HAP-1 (cell line): ENCODE data around the gene FAM171A1.
"Not testable (repeated sequence)": the region's sequence is repeated elsewhere in the genome, so short reads cannot be mapped to it uniquely, and the experiment has no call there.

Experiments used
- DNase-seq, 2 experiments: peaks; one replicate each; pipeline ENCODE4 v3.0.0-alpha.2; 2016 to 2020; ENCODE audit warnings: low spot score in 2 of 2
- H3K27me3 ChIP-seq: fragments of 250-450 bp; sonication (Bioruptor Pico); 2 replicates; pipeline ENCODE4 v1.5.1; 2020; ENCODE audit warnings: low read depth, mild to moderate bottlenecking, moderate library complexity
- H3K36me3 ChIP-seq: fragments of 250-450 bp; sonication (Bioruptor Pico); replicated peaks from 2 replicates; pipeline ENCODE4 v1.5.1; 2020; ENCODE audit warnings: mild to moderate bottlenecking
- H3K4me1 ChIP-seq: fragments of 250-450 bp; sonication (Bioruptor Pico); 2 replicates; pipeline ENCODE4 v1.5.1; 2020; ENCODE audit warnings: mild to moderate bottlenecking
- H3K4me3 ChIP-seq: fragments of 250-450 bp; sonication (Bioruptor Pico); 2 replicates; pipeline ENCODE4 v1.5.1; 2020; ENCODE audit warnings: mild to moderate bottlenecking, moderate library complexity
- H3K9me3 ChIP-seq: fragments of 250-450 bp; sonication (Bioruptor Pico); 2 replicates; pipeline ENCODE4 v1.5.1; 2020; ENCODE audit warnings: mild to moderate bottlenecking, moderate library complexity
- in situ Hi-C: fragments of 300-500 bp; cut with MboI; formaldehyde crosslinking; loops from 3 replicates; pipeline ENCODE4 v1.14.3; 2020; ENCODE audit warnings: low sequenced_read_pairs, inconsistent platforms, mixed read lengths

Gene FAM171A1

DNA sequence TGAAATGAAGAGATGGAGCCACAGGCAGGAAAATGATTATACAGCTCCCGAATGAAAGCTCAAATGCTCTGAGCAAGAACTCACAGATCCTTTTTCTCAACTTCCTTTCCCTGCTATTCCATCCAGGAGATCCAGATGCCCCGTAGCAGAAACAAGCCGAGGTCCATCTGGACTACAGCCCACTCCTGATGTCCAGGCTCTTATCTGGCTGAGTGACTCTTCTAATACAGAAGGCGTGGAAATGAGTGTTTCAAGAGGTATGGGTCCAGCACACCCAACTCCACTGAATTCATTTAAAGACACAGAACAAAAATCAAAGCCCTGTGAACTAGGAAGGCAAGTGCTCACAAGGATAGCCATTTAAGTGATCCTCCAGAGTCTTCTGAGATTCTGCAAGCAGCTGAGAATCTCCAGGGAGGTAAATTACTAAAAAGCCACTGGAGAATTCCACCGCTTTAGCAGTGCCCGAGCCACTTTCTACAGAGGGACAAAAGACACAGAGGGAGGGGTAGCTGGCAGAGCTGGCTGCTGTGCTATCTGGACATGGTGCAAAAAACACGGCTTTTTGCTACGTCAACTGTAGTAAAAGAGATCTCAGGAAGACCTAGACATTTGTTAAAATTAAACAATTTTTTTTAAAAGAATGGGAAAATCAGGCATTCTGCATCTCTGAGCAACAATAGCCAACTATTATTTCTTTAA, 24.5 kb downstream of the FAM171A1 start:
- in situ Hi-C loops: no loop called here
- H3K4me3 ChIP-seq: no peak overlapping the region
- no peaks in the 10 kb centered on the region for H3K36me3 ChIP-seq
- DNase-seq: peak in 1 of 2 experiments; percentile 64
- no peaks in the 10 kb centered on the region for H3K9me3 ChIP-seq
- no peaks in the 10 kb centered on the region for H3K27me3 ChIP-seq
- H3K4me1 ChIP-seq: peaks cover 28% of the 10 kb centered on the region

DNA sequence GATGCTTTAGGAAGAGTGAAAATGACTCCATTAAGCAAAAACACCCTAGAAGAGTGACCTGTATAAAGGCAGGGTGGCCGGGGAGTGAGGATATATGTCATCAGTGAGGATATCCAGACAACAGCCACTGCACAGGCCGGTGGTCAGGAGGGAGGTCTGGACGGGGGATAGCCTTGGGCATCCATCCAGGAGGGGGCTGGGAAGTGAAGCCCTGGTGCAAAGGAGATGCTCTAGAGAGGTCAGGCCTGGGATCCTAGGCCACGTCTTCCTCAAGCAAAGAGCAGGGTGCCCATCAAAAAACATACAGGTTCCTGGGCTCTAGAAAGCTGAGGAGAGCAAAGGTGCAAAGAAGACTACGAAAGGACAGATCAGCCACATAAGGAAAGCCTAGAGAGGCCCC, 25.6 kb downstream of the FAM171A1 start:
- no peaks in the 10 kb centered on the region for H3K9me3 ChIP-seq
- H3K4me3 ChIP-seq: no peak overlapping the region
- no peak for DNase-seq
- H3K4me1 ChIP-seq: peaks cover 28% of the 10 kb centered on the region
- no peaks in the 10 kb centered on the region for H3K36me3 ChIP-seq
- no peaks in the 10 kb centered on the region for H3K27me3 ChIP-seq
- in situ Hi-C loops: no loop called here

DNA sequence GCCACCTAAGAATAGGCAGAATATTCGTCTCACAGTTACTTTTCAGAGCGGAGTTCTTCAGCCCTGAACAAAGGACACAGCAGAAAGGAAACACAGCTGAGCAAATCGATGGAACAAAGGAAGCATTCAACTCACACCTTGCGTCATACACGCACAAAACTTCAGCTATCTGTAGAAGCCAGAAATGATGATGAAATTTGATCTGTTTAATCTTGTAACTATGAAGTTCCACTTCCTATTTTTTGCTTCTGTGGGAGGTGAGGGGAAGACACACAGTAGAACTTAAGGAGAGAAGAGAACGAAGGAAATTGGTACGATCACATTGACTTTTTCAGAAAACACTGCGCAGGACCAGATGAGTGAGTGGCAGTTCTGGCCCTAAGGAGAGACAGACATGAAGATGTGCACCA, 26.2 kb downstream of the FAM171A1 start:
- Histone ChIP-seq H3K9me3 (no peaks in the 10 kb centered on the region), H3K4me3 (no peak overlapping the region), H3K4me1 (peaks cover 28% of the 10 kb centered on the region), H3K36me3 (no peaks in the 10 kb centered on the region), H3K27me3 (no peaks in the 10 kb centered on the region)
- peak; percentile 69 to 94 for DNase-seq
- in situ Hi-C loops: no loop called here

DNA sequence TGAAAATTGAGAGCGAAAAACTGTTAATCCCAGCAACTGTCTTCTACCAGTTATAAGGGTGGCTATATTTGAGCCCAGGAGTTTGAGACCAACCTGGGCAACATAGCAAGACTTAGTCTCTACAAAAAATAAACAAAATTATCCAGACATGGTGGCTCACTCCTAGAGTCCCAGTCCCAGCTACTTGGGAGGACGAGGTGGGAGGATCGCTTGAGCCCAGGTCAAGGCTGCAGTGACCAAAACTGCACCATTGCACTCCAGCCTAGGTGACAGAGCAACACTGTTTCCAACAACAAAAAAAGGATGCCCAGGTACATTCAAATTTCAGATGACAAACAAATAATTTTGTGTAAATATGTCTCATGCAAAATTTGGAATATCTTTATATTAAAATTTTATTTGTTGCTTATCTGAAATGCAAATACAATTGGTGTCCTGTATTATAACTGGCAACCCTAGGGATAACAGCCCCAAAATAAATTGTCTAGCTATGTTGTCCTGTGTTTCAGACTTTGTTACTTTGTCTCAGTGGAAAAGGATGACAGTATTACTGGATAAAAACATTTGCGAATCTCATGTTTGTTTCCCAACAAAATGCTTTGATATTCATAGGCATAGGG, 26.7 kb downstream of the FAM171A1 start:
- Histone ChIP-seq H3K27me3 (no peaks in the 10 kb centered on the region), H3K4me1 (peaks cover 28% of the 10 kb centered on the region), H3K36me3 (no peaks in the 10 kb centered on the region), H3K4me3 (no peak overlapping the region), H3K9me3 (no peaks in the 10 kb centered on the region)
- in situ Hi-C loops: no loop called here
- no peak for DNase-seq

DNA sequence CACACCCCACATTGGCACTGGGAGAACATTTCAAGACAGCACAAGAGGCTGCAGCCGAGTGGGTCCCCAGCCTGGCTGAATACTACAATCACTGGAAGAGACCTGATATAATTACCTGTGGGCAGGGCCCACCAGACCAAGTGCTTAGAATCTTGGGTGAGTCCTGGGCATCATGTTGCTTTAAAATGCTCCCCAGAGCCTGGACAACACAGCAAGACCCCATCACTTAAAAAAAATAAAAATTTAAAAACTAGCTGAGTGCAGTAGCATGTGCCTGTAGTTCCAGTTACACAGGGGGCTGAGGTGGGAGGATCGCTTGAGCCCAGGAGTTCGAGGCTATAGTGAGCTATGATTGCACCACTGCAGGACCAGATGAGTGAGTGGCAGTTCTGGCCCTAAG, 28.1 kb downstream of the FAM171A1 start:
- Histone ChIP-seq H3K9me3 (no peaks in the 10 kb centered on the region), H3K36me3 (no peaks in the 10 kb centered on the region), H3K4me3 (no peak overlapping the region), H3K27me3 (no peaks in the 10 kb centered on the region), H3K4me1 (peaks cover 28% of the 10 kb centered on the region)
- in situ Hi-C loops: no loop called here
- DNase-seq: no peak

DNA sequence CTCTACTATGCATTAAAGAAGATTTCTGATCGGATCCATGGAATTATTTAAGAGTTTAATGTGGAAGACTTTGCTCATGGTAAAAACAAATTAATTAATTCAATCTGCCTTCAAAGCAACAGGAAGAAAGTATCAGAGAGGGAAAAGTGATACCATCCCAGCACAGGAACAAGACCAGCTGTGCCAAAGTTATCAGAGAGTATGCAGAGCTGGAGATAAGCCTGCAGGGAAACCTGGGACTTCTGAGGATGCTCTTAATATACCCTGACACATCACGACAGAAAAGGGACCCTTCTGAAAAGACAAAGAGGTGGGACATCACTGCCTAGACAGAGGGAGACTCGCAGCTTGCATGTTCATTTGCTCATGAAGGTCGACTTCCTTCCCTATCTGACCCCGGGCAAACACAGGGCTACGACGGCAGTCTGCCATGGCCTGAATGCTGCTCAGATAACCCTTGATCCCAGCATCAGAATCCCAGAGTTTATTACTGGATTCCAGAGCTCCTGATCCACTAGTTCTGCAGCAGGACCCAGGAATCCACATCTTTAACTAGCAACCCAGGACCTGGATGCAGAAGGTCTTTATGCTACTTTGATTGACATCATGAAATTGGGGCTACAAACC, 29.5 kb downstream of the FAM171A1 start:
- Histone ChIP-seq H3K9me3 (no peaks in the 10 kb centered on the region), H3K36me3 (no peaks in the 10 kb centered on the region), H3K4me3 (no peak overlapping the region), H3K27me3 (no peaks in the 10 kb centered on the region), H3K4me1 (peaks cover 19% of the 10 kb centered on the region)
- no peak for DNase-seq
- in situ Hi-C loops: no loop called here

DNA sequence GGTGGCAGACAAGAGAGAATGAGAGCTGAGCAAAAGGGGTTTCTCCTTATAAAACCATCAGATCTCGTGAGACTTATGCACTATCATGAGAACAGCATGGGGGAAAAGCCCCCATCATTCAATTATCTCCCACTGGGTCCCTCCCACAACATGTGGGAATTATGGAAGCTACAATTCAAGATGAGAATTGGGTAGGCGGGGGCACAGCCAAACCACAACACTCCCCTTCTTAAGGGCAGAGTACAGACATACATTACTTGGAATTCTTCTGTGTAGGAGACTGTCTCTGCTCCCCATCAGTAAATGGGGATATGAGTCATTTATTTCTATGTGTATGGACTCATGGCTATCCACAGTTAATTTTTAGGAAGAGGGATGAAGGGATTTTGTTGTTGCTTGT, 31.2 kb downstream of the FAM171A1 start:
- H3K4me1 ChIP-seq: peaks cover 4% of the 10 kb centered on the region
- in situ Hi-C loops: no loop called here

DNA sequence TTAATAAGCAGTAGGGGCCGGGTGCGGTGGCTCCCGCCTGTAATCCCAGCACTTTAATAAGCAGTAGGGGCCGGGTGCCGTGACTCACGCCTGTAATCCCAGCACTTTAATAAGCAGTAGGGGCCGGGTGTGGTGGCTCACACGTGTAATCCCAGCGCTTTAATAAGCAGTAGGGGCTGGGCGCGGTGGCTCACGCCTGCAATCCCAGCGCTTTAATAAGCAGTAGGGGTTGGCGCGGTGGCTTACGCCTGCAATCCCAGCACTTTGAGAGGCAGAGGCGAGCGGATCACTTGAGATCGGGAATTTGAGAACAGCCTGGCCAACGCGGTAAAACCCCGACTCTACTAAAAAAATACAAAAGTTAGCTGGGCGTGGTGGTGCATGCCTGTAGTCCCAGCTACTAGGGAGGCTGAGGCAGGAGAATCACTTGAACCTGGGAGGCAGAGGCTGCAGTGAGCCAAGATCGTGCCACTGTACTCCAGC, 33.6 kb downstream of the FAM171A1 start:
- H3K9me3 ChIP-seq, H3K4me3 ChIP-seq, H3K4me1 ChIP-seq, H3K36me3 ChIP-seq, DNase-seq, in situ Hi-C loops, H3K27me3 ChIP-seq: not testable (repeated sequence)

More for the DNA sequence above, 31.2 kb downstream of the FAM171A1 start:
- Histone ChIP-seq H3K9me3 (no peaks in the 10 kb centered on the region), H3K36me3 (no peaks in the 10 kb centered on the region), H3K4me3 (no peak overlapping the region), H3K27me3 (no peaks in the 10 kb centered on the region)
- no peak for DNase-seq

DNA sequence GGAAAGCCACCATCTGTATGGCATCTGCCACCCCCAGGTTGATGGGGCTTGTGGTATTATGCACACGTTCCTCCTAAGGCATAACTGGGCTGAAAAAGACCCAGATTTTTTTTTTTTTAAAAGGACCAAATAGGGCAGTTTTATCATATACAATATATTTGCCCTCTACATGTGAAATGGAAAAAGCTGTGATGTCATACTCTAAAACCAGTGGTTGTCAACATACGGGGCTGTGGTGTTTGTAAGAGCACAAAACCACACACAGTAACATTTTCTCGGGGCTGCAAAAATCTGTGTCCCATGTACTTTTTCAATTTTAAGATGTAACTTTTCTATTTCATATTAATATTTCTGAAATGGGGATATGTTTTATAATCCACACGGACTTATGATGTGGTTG, 34.9 kb downstream of the FAM171A1 start:
- no peak for DNase-seq
- Histone ChIP-seq H3K9me3 (no peaks in the 10 kb centered on the region), H3K36me3 (no peaks in the 10 kb centered on the region), H3K27me3 (no peaks in the 10 kb centered on the region), H3K4me1 (peaks cover 2% of the 10 kb centered on the region; the same call in 1 of the 2 replicates), H3K4me3 (no peak overlapping the region)
- in situ Hi-C loops: no loop called here

DNA sequence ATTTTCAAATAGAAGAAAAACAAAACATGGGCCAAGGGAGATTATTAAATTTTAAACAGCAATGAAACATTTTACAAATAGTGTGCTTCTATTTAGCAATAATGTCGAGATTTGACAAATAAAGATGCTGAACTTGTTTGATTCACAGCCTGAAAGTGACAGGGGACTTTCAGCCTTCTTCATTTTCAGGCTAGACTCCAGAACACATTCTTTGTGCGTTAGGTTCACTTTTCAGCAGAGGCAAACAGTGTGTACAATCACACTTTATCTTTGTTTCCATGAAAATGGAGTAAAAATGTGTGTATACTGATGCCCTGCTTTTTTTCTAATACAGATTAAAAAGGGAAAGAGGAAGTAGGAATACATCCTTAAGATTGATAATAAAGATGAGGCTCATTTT, 35.6 kb downstream of the FAM171A1 start:
- no peaks in the 10 kb centered on the region for H3K36me3 ChIP-seq
- H3K4me3 ChIP-seq: no peak overlapping the region
- no peaks in the 10 kb centered on the region for H3K27me3 ChIP-seq
- H3K4me1 ChIP-seq: peaks cover 2% of the 10 kb centered on the region; the same call in 1 of the 2 replicates
- in situ Hi-C loops: no loop called here
- no peak for DNase-seq
- H3K9me3 ChIP-seq: no peaks in the 10 kb centered on the region

DNA sequence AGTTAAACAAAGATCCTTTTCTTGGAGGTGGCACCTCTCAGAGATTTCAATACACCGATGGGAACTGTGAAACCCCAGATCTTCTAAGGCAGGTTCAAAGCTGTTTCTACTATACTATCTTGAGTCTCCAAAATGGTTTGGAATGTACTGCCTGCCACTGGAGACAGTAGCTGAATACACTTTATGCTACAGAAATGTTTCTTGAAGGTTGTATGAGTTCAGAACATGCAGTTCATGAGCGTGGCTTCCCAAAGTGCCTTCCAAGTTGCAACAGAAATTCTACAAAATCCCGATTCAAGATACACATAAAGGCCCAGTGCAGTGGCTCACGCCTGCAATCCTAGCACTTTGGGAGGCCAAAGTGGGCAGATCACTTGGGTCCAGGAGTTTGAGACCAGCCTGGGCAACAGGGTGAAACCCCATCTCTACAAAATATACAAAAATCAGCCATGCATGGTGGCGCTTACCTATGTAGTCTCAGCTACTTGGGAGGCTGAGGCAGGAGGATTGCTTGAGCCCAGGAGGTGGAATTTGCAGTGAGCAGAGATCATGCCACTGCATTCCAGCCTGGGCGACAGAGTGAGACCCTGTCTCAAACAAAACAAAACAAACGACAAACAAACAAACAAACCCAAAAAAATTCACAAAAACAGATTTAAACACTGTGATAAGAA, 36.3 kb downstream of the FAM171A1 start:
- peaks cover 2% of the 10 kb centered on the region; the same call in 1 of the 2 replicates for H3K4me1 ChIP-seq
- H3K36me3 ChIP-seq: no peaks in the 10 kb centered on the region
- no peak overlapping the region for H3K4me3 ChIP-seq
- no peaks in the 10 kb centered on the region for H3K9me3 ChIP-seq
- no peaks in the 10 kb centered on the region for H3K27me3 ChIP-seq
- no peak for DNase-seq
- in situ Hi-C loops: no loop called here

DNA sequence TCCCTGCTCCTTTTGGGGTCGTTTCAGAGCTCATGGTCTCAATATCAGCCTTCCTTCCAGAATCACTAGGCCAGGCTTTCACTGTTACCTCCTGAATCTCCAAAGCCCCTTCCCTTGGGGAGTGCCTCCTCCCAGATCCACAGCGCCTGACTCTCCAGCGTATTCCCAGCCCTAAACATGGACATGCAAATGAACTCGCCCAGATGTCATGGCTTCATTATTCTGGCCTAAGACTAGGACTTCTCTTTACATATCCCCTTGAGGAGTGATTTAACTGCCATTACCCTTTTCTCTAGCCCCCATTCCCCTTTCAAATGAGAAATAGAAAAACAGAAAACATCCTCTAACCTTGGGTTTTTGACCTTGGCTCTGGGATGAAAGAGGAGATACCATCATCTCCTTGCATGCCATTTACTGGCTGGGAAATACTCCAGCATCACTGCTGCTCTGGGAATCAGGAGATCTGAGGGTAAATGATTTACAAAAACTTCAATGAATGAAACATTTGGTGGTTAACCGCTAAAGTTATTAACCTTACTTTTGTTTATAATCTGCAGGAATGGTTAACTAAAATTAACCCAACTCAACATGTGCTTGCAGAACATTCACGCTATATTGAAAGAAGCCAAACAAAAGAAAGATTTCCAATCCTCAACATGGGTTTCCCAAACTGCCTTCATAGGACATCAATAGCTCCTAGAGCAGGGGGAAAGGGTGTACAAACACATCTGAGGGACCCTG, 37.0 kb downstream of the FAM171A1 start:
- H3K4me1 ChIP-seq: peaks cover 2% of the 10 kb centered on the region; the same call in 1 of the 2 replicates
- H3K4me3 ChIP-seq: no peak overlapping the region
- in situ Hi-C loops: no loop called here
- no peaks in the 10 kb centered on the region for H3K9me3 ChIP-seq
- DNase-seq: peak in 1 of 2 experiments; percentile 29
- no peaks in the 10 kb centered on the region for H3K27me3 ChIP-seq
- H3K36me3 ChIP-seq: no peaks in the 10 kb centered on the region

DNA sequence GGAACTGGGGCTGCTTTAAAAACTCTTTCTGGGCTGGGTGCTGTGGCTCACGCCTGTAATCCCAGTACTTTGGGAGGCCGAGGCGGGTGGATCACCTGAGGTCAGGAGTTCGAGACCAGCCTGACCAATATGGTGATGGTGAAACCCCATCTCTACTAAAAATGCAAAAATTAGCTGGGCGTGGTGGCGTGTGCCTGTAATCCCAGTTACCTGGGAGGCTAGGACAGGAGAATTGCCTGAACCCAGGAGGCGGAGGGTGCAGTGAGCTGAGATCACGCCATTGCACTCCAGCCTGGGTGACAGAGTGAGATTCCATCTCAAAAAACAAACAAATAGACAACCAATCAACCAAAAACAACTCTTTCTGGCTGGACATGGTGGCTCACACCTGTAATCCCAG, 37.9 kb downstream of the FAM171A1 start:
- H3K27me3 ChIP-seq, H3K9me3 ChIP-seq, DNase-seq, in situ Hi-C loops, H3K4me3 ChIP-seq, H3K36me3 ChIP-seq, H3K4me1 ChIP-seq: not testable (repeated sequence)
